Measurements from ENCODE around the gene ZFX.

ZFX gene

DNA sequence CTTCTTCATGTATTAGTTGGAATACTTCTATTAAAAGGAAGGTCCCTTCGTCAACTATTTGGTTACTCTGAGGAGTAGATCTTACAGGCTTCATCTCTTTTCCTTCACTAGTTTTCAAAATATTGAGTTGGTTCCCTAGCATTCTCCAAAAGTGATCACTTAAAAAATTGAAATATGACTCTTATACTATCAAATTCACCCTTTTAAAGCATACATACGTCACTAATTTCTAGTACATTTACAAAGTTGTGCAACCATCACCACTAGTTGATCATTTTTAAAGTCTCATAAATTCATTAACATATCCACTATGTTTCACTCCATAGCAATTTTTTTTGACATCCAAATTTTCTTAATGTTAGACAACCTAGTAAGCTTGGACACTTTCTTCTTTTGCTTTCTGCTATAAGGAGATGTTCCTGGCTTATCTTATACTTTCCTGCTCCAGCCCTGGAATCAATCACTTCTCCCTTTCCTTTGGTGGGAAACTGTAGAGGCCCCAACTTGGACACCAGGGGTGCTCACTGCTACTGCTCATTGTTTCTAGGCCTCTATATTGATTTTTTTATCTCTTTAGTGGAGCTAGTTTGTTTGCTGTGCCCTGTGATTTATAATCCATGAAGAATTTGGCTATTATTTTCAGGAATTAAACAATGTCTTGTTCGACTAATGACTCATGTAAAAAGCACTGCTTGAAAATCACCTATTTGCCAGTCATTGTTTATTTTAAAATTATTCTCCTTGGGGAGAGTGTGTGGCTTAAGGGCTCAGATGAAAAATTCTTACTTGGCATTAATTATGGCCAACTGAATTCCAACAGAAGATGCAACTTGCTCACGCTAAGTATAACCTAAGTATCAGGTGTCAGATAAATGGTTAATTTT is 4.0 kb upstream of the ZFX start:
- no peak overlapping the region for H3K4me3 ChIP-seq (replicated peaks in 1 of 2; ENCODE audit: low read depth in 2 of 2, low read length in 2 of 2)
- TF ChIP-seq, protein P1, sequence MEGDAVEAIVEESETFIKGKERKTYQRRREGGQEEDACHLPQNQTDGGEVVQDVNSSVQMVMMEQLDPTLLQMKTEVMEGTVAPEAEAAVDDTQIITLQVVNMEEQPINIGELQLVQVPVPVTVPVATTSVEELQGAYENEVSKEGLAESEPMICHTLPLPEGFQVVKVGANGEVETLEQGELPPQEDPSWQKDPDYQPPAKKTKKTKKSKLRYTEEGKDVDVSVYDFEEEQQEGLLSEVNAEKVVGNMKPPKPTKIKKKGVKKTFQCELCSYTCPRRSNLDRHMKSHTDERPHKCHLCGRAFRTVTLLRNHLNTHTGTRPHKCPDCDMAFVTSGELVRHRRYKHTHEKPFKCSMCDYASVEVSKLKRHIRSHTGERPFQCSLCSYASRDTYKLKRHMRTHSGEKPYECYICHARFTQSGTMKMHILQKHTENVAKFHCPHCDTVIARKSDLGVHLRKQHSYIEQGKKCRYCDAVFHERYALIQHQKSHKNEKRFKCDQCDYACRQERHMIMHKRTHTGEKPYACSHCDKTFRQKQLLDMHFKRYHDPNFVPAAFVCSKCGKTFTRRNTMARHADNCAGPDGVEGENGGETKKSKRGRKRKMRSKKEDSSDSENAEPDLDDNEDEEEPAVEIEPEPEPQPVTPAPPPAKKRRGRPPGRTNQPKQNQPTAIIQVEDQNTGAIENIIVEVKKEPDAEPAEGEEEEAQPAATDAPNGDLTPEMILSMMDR (IDR thresholded peaks at IDR 0.05; ENCODE audit: low read depth, low read length), result peak; percentile 14
- peak in 1 of 2 donors; percentile 69 for DNase-seq (ENCODE audit: low read depth in 2 of 2)

DNA sequence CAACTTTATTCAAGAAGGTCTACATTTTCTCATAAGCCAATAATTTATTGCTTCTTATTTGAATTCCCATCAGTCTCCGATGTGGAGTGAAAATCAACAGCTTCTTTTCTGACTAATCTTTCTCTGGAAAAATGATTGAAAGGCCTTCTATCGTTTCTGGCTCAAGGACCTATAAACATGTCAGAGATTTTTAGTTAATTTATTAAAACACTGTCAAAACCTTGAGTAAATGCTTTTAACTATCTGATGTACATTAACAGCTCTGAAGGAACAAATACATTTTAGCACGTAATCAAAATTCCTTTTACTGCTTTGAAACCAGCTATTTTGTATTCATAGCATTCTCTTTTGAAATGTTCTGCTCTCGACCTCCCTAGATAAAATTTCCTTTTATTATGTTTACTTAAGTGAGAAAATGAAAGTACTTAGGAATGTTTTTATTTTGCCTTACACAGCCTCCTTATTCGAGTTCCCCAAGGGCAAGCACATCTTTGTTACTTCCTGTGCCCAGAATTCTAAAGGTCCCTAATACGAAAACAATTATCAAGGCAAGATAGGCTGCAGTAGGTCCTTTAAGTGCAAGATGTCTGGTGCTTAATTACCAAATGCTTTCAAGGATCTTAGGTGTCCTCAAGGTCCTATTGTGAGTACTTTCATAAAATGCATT is 3.1 kb upstream of the ZFX start:
- no peak overlapping the region for H3K4me3 ChIP-seq (replicated peaks in 1 of 2; ENCODE audit: low read depth in 2 of 2, low read length in 2 of 2)
- TF ChIP-seq, protein P1 (IDR thresholded peaks at IDR 0.05; ENCODE audit: low read depth, low read length), result no peak
- peak in 1 of 2 donors; percentile 28 for DNase-seq (ENCODE audit: low read depth in 2 of 2)

DNA sequence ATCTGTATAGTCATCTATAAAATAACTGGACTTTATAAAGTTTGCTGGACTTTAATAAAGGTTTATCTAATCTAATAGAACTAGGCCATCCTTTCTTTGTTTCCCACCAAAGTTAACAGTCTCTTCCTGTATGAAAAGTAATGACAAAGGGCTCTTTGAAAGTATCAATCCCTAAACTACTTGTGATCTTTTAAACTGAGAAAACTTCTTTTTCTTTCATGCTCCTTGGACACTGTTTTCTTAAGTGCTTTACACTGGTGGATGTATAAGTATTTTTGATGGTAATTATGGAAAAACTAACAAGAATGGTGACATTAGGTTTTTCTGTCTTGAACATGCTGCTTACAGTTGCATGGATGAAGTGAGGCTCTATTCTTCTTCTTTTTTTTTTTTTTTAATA is 2.4 kb upstream of the ZFX start:
- no peak for DNase-seq (ENCODE audit: low read depth in 2 of 2)
- no peak overlapping the region for H3K4me3 ChIP-seq (replicated peaks in 1 of 2; ENCODE audit: low read depth in 2 of 2, low read length in 2 of 2)
- TF ChIP-seq, protein P1 (IDR thresholded peaks at IDR 0.05; ENCODE audit: low read depth, low read length), result no peak

DNA sequence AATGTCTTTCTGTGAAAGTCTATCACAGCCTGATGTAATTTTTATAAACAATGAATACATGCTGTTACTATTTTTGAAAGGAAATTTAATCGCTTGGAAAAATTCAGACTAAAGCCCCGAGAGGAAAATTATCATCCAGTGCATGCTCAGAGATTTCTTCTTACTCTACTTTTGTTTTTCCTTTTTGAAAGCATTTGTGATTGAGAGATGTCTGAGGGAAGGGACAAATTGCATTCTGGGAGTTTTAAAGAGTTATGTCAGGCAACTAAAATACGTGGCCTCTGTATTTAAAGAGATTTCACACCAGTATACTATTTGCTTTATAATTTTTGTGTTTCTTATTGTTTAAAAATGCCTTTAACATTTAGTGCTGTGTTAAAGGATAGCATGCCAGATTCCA is 1.4 kb upstream of the ZFX start:
- TF ChIP-seq, protein P1 (IDR thresholded peaks at IDR 0.05; ENCODE audit: low read depth, low read length), result no peak
- H3K4me3 ChIP-seq (replicated peaks in 1 of 2; ENCODE audit: low read depth in 2 of 2, low read length in 2 of 2), result no peak overlapping the region
- no peak for DNase-seq (ENCODE audit: low read depth in 2 of 2)

DNA sequence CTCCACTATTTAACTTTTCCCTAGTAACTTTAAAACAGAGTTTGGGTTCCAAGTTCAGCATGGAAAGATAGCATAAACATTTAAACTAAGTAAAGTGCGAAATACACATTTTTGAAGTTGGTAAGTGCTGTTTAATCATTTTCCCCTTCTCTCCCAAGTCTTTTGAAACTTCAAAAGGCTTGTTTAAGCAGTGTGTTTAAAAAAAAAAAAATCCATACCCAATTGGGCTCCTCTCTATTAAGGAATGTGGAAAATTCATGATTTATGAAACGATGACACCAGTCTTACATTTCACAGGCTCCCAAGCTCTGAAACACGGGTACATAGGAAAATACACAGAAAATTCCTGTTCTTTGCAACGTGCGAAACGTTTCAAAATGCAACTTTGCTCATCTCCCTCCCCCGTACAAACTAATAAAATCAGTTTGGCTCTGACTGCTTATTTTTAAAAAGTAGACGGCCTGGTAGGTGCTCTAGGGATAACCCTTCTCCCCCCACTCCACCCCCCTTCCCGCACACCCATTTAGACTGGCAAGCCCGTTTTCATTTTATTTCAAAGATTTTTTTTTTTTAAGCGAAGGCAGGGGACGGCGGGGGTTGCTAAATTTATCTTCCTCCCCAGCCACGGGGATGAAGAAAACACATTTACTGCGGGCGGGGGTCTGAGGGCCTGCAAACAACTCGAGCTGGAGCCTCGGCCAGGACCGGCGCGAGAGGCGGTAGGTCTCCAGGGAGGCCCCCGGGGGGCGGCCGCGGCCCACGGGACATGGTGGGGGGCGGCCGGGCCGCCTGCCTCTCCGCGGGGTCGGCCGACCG is 786 bp upstream of the ZFX start:
- H3K4me3 ChIP-seq (replicated peaks in 1 of 2; ENCODE audit: low read depth in 2 of 2, low read length in 2 of 2), result peak overlapping the region; percentile 39 to 77
- peak; percentile 57 to 63 for DNase-seq (ENCODE audit: low read depth in 2 of 2)
- TF ChIP-seq, protein P1 (IDR thresholded peaks at IDR 0.05; ENCODE audit: low read depth, low read length), result no peak

DNA sequence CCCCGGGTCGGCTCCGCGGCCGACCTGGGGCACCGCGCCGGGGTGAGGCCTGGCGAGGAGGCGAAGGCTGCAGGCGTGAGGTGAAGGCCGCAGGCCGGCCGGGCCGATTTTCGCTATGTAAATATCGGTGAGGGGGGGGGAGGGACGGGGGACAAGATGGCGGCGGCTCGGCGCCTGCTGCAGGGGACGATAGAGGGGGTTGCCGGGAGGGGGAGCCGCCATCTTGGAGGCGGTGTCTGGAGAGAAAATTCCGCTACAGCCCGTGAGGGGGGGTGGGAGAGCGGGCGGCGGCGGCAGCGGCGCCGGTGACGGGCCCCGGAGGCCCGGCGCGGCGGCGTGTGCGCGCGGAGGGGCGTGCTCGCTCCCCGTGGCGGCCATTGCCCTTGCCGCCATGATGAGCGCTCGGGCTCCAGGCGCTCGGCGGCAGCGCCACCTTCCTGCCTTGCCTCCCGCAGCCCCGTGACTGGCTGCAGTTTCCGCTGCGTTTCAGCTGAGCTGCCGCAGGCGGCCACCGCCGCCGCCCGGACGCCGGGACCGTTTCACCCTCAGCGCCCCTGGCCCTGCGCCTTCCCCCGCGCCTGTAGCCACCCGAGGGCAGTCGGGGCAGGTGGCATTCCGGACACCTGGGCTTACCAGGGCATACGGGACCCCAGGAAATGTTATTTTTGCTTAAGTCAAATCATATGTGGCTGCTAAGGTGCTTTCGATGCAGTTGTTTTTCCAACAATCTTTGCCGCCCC is 692 bp downstream of the ZFX start:
- TF ChIP-seq, protein P1 (IDR thresholded peaks at IDR 0.05; ENCODE audit: low read depth, low read length), result no peak
- H3K4me3 ChIP-seq (replicated peaks in 1 of 2; ENCODE audit: low read depth in 2 of 2, low read length in 2 of 2), result peak overlapping the region; percentile 63 to 77
- peak; percentile 85 to 92 for DNase-seq (ENCODE audit: low read depth in 2 of 2)
